Neural cell (in vitro differentiated cells): Measurements from ENCODE around the gene ASIC2.

Source experiments
- EP300 ChIP-seq: fragments of 450-650 bp; conservative IDR thresholded peaks from 2 replicates; pipeline ENCODE4 v1.6.1; 2014; ENCODE audit warnings: antibody characterized with exemption, mild to moderate bottlenecking, moderate library complexity; ENCODE audit not compliant: poor library complexity, severe bottlenecking
- EZH2 ChIP-seq: fragments of 200-600, 300-800 bp; shearing (Covaris generic), sonication (generic); IDR thresholded peaks from 2 replicates; pipeline ENCODE4 v1.6.1; 2014; ENCODE audit warnings: antibody characterized with exemption, low read length, borderline replicate concordance, mild to moderate bottlenecking; ENCODE audit not compliant: insufficient read depth, poor library complexity, severe bottlenecking
- MXI1 ChIP-seq: fragments of 450-650 bp; conservative IDR thresholded peaks from 2 replicates; pipeline ENCODE4 v1.6.1; 2014; ENCODE audit warnings: antibody characterized with exemption, mild to moderate bottlenecking; ENCODE audit not compliant: poor library complexity, severe bottlenecking
- POLR2AphosphoS5 ChIP-seq: IDR thresholded peaks from 2 replicates; pipeline ENCODE4 v1.6.1; 2012
- SMC3 ChIP-seq: fragments of 450-650 bp; conservative IDR thresholded peaks from 2 replicates; pipeline ENCODE4 v1.6.1; 2014; ENCODE audit warnings: antibody characterized with exemption, mild to moderate bottlenecking, moderate library complexity; ENCODE audit not compliant: poor library complexity
- TAF1 ChIP-seq: IDR thresholded peaks from 2 replicates; pipeline ENCODE4 v1.6.1; 2012; ENCODE audit warnings: low read depth
- TF ChIP-seq, protein P1 (sequence below): fragments of 450-650 bp; IDR thresholded peaks from 2 replicates; pipeline ENCODE4 v1.5.1; 2014; ENCODE audit warnings: antibody characterized with exemption, mild to moderate bottlenecking, moderate library complexity; ENCODE audit not compliant: poor library complexity, severe bottlenecking

GRCh38 chr17:33316746-33317145 is 23.7 kb upstream of the ASIC2 start:
- TF ChIP-seq, protein P1, sequence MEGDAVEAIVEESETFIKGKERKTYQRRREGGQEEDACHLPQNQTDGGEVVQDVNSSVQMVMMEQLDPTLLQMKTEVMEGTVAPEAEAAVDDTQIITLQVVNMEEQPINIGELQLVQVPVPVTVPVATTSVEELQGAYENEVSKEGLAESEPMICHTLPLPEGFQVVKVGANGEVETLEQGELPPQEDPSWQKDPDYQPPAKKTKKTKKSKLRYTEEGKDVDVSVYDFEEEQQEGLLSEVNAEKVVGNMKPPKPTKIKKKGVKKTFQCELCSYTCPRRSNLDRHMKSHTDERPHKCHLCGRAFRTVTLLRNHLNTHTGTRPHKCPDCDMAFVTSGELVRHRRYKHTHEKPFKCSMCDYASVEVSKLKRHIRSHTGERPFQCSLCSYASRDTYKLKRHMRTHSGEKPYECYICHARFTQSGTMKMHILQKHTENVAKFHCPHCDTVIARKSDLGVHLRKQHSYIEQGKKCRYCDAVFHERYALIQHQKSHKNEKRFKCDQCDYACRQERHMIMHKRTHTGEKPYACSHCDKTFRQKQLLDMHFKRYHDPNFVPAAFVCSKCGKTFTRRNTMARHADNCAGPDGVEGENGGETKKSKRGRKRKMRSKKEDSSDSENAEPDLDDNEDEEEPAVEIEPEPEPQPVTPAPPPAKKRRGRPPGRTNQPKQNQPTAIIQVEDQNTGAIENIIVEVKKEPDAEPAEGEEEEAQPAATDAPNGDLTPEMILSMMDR = no peak
- TF ChIP-seq MXI1 (no peak), EZH2 (no peak), EP300 (no peak), TAF1 (no peak), POLR2AphosphoS5 (no peak), SMC3 (no peak)
